Psoas muscle (tissue), 8 donors: ENCODE results near the gene FLNB. TPM values are rescaled to one million over a fixed set of nuclear protein-coding genes. Genes with fewer than 3 reads are reported as not detected.

ENCODE experiments used
- ATAC-seq, 4 donors: fragments of 200-7000 bp; cut with Tn5 transposase; one replicate each; pipeline ENCODE4 v1.9.1; 2020; ENCODE audit warnings: moderate library complexity in 3 of 4, mild to moderate bottlenecking in 2 of 4
- DNase-seq, 2 donors: peaks; one replicate each; pipeline ENCODE4 v3.0.0-alpha.2; 2020
- H3K27ac ChIP-seq: fragments of 200-600 bp; one replicate; pipeline ENCODE4 v1.8.0; 2022
- H3K27me3 ChIP-seq, 3 donors: fragments of 200-600 bp in 1 of 3; one replicate each; pipeline versions ENCODE4 v1.6.1 to v1.8.0; 2013 to 2022; ENCODE audit warnings: low read length in 2 of 3, mild to moderate bottlenecking in 2 of 3, moderate library complexity in 1 of 3; ENCODE audit not compliant: insufficient read depth in 3 of 3
- H3K36me3 ChIP-seq, 2 donors: fragments of 200-600 bp in 1 of 2; one replicate each; pipeline versions ENCODE4 v1.6.1 to v1.8.0; 2013 to 2022; ENCODE audit warnings: low read depth in 1 of 2, mild to moderate bottlenecking in 1 of 2, moderate library complexity in 1 of 2; ENCODE audit not compliant: insufficient read depth in 1 of 2
- H3K4me1 ChIP-seq: fragments of 200-600 bp; one replicate; pipeline ENCODE4 v1.8.0; 2022
- H3K4me3 ChIP-seq: fragments of 200-600 bp; one replicate; pipeline ENCODE4 v1.8.0; 2022; ENCODE audit warnings: mild to moderate bottlenecking
- H3K9me3 ChIP-seq: fragments of 200-600 bp; one replicate; pipeline ENCODE4 v1.8.0; 2022
- WGBS, 3 donors: extraction: QIAGEN DNeasy Blood & Tissue Kit; methylation state at CpG; one replicate each; pipeline versions ENCODE4 v1.1.6 to v1.1.7; 2013; 5-methylcytosine and 5-hydroxymethylcytosine counted together
- intact Hi-C, 2 donors: fragments of 100-400 bp; cut with DNase I; formaldehyde crosslinking; loops; one replicate each; pipeline versions ENCODE4 v1.11.0 to v1.14.2; 2022
- polyA plus RNA-seq, 3 donors: library from polyadenylated mRNA; stranded (reverse); fragments of 200-250 nt; gene quantifications; one replicate each; pipeline ENCODE4 v1.2.3, GENCODE V29; 2013
- total RNA-seq, 4 donors: library from RNA; stranded (reverse); fragmentation: NEBNext Ultra II Directional in 2 of 4; extraction: Animal tissue kit (Norgen Biotek cat#: 25700) in 2 of 4; gene quantifications; one replicate each; pipeline versions ENCODE4 v1.2.1 to v1.2.4, GENCODE V29; 2021 to 2023
- TF ChIP-seq, protein P1 (sequence below): fragments of 200-600 bp; IDR thresholded peaks from one replicate; pipeline ENCODE4 v1.8.0; 2022; ENCODE audit warnings: antibody characterized with exemption
- donor health status: healthy with polysubstance abuse.
- donor health status: DM: no; HTN: no; CAD: no; lungs with moderate emphysema.
- donor health status: Bipolar disorder and iron deficiency.
- donor health status: healthy.
- donor health status: DM: yes; HTN: yes; CAD: no.
- donor health status: DM: no; HTN: no; CAD: no.
- donor health status: DM: no; HTN: no; CAD: no.
- donor health status: DM: yes; HTN: yes; CAD: no.

FLNB gene
- total and polyA plus RNA-seq, 7 donors = 6.4 to 17.9 (median 14.7) TPM

GRCh38 chr3:58129041-58129770, 121.0 kb downstream of the FLNB start:
- TF ChIP-seq, protein P1, sequence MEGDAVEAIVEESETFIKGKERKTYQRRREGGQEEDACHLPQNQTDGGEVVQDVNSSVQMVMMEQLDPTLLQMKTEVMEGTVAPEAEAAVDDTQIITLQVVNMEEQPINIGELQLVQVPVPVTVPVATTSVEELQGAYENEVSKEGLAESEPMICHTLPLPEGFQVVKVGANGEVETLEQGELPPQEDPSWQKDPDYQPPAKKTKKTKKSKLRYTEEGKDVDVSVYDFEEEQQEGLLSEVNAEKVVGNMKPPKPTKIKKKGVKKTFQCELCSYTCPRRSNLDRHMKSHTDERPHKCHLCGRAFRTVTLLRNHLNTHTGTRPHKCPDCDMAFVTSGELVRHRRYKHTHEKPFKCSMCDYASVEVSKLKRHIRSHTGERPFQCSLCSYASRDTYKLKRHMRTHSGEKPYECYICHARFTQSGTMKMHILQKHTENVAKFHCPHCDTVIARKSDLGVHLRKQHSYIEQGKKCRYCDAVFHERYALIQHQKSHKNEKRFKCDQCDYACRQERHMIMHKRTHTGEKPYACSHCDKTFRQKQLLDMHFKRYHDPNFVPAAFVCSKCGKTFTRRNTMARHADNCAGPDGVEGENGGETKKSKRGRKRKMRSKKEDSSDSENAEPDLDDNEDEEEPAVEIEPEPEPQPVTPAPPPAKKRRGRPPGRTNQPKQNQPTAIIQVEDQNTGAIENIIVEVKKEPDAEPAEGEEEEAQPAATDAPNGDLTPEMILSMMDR = no peak

DNA sequence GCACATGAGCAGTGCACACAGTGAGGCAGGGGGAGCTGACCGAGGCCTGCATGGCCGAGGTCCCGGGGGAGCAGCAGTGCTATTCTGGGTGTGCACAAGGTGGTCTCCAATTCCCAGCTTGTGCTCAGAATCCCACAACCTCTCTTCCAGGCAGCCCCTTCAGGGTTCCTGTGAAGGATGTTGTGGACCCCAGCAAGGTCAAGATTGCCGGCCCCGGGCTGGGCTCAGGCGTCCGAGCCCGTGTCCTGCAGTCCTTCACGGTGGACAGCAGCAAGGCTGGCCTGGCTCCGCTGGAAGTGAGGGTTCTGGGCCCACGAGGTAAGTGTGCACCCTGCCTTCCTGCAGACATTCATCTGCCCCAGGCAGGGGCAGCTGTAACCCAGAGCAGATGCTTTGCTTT, 122.4 kb downstream of the FLNB start:
- no peak for ATAC-seq
- intact Hi-C loops = no loop called here
- Histone ChIP-seq H3K4me3 (no peak overlapping the region), H3K36me3 (peaks cover 0 to 8% of the 10 kb centered on the region in 2 donors), H3K27me3 (no peaks in the 10 kb centered on the region), H3K27ac (no peak overlapping the region), H3K9me3 (peaks cover 3% of the 10 kb centered on the region), H3K4me1 (no peaks in the 10 kb centered on the region)
- TF ChIP-seq, protein P1 = no peak
- 91 to 95% (median 91%) methylated on average over 11 of the region's 11 CpGs for WGBS, 3 donors
- no peak for DNase-seq

More at GRCh38 chr3:58129041-58129770, 121.0 kb downstream of the FLNB start:
- H3K27me3 ChIP-seq = no peaks in the 10 kb centered on the region
- H3K27ac ChIP-seq = no peak overlapping the region
- no peak for DNase-seq
- peaks cover 0 to 14% of the 10 kb centered on the region in 2 donors for H3K36me3 ChIP-seq
- H3K4me1 ChIP-seq = no peaks in the 10 kb centered on the region
- 77 to 81% (median 81%) methylated on average over 10 of the region's 10 CpGs for WGBS, 3 donors
- peaks cover 3% of the 10 kb centered on the region for H3K9me3 ChIP-seq
- no peak for ATAC-seq
- intact Hi-C loops = no loop called here
- no peak overlapping the region for H3K4me3 ChIP-seq

DNA sequence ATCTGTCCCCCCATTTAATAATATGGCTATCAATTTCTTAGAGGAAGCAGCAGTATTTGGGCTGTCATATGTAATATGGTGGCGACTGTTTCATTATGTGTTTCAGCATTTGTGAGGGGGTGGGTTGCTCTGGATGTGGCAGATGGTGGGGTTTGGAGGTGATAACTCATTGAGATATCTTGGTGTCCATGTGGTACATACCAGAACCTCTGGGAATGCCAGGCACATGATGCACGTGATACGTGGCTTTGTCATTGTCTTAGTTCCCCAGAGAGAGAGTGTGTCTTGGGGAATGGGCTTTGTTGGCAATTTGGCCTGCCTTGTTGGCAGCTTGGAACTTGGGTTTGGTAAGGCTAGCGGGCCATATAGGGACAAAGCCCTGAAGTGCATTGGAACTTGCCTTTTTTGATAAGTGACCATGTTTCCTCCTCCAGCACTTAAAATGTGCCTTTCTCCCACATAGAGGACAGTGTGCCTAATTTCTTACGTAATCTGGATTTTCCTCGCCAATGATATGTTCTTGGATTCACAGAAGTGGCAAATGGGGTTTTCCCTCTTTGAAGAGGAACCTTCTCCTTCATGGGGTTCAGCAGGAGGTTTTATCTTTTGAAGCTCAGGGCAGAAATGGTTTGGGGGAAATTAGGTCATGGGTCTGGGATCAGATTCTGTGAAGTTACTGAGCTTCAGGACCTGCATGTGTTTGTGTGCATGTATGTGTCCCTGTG, 123.0 kb downstream of the FLNB start:
- H3K27ac ChIP-seq = no peak overlapping the region
- WGBS, 3 donors = 61 to 72% (median 64%) methylated on average over 6 of the region's 6 CpGs
- H3K4me1 ChIP-seq = no peaks in the 10 kb centered on the region
- no peaks in the 10 kb centered on the region for H3K9me3 ChIP-seq
- DNase-seq (no peak), ATAC-seq (no peak)
- H3K36me3 ChIP-seq = peaks cover 0 to 5% of the 10 kb centered on the region in 2 donors
- intact Hi-C loops = no loop called here
- no peak overlapping the region for H3K4me3 ChIP-seq
- no peaks in the 10 kb centered on the region for H3K27me3 ChIP-seq
- TF ChIP-seq, protein P1 = no peak

DNA sequence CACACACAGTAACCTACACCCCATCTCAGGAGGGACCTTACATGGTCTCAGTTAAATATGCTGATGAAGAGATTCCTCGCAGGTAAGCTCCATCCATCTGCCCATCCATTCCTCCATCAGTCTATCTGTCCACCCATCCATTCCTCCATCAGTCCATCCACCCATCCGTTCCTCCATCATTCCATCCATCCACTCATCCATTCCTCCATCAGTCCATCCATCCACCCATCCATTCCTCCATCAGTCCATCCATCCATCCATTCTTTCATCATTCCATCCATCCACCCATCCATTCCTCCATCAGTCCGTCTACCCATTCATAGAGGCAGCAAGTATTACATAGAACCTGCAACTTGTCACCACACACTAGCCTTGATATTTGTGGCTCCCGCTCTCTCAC, 124.6 kb downstream of the FLNB start:
- Histone ChIP-seq H3K4me1 (no peaks in the 10 kb centered on the region), H3K4me3 (no peak overlapping the region), H3K27me3 (no peaks in the 10 kb centered on the region), H3K9me3 (no peaks in the 10 kb centered on the region), H3K36me3 (peaks cover 0 to 8% of the 10 kb centered on the region in 2 donors), H3K27ac (no peak overlapping the region)
- DNase-seq = no peak
- no peak for ATAC-seq
- TF ChIP-seq, protein P1 = no peak
- intact Hi-C loops = no loop called here
- WGBS, 3 donors = 96 to 99% (median 97%) methylated on average over 4 of the region's 4 CpGs
